Right lobe of liver (tissue), 6 donors: ENCODE measurements around the gene CEP89. TPM values are rescaled to one million over a fixed set of nuclear protein-coding genes. Genes with fewer than 3 reads are reported as not detected.
"Not testable (repeated sequence)": the region's sequence is repeated elsewhere in the genome, so short reads cannot be mapped to it uniquely, and the experiment has no call there.

Source experiments
- ATAC-seq, 4 donors: fragments of 200-7000 bp; cut with Tn5 transposase; one replicate each; pipeline ENCODE4 v1.9.1; 2020; ENCODE audit warnings: mild to moderate bottlenecking in 4 of 4, moderate library complexity in 4 of 4
- DNase-seq, 3 donors: peaks; one replicate each; pipeline ENCODE4 v3.0.0-alpha.2; 2020
- H3K27ac ChIP-seq, 3 donors: fragments of 200-600 bp; one replicate each; pipeline ENCODE4 v1.8.0; 2022
- H3K27me3 ChIP-seq, 2 donors: fragments of 200-600 bp; one replicate each; pipeline ENCODE4 v1.8.0; 2022
- H3K36me3 ChIP-seq, 4 donors: fragments of 200-600 bp; sonication (generic) in 1 of 4; one replicate each; pipeline versions ENCODE4 v1.5.1 to v1.8.0; 2017 to 2022; ENCODE audit warnings: control low read depth in 1 of 4
- H3K4me1 ChIP-seq, 4 donors: fragments of 200-600 bp; sonication (generic) in 1 of 4; one replicate each; pipeline versions ENCODE4 v1.5.1 to v1.8.0; 2017 to 2022; ENCODE audit warnings: control low read depth in 1 of 4
- H3K4me3 ChIP-seq, 3 donors: fragments of 200-600 bp; one replicate each; pipeline ENCODE4 v1.8.0; 2022
- H3K9me3 ChIP-seq, 4 donors: fragments of 200-600 bp; sonication (generic) in 1 of 4; one replicate each; pipeline versions ENCODE4 v1.5.1 to v1.8.0; 2017 to 2022; ENCODE audit warnings: control low read depth in 1 of 4
- CTCF ChIP-seq, 4 donors: fragments of 200-600 bp in 3 of 4; fragments of 450-650 bp in 1 of 4; IDR thresholded peaks; one replicate each; pipeline versions ENCODE4 v1.5.1 to v1.8.0; 2016 to 2022; ENCODE audit warnings: antibody characterized with exemption in 4 of 4, mild to moderate bottlenecking in 2 of 4
- POLR2A ChIP-seq: fragments of 450-650 bp; IDR thresholded peaks from one replicate; pipeline ENCODE4 v1.6.1; 2017; ENCODE audit warnings: antibody characterized with exemption, mild to moderate bottlenecking
- WGBS: methylation state at CpG from one replicate; pipeline ENCODE4 v1.1.6; 2018; ENCODE audit warnings: low coverage, low lambda C conversion rate; ENCODE audit not compliant: insufficient coverage; ENCODE audit errors: missing lambda C conversion rate; 5-methylcytosine and 5-hydroxymethylcytosine counted together
- intact Hi-C, 2 donors: fragments of 100-400 bp; cut with DNase I; formaldehyde crosslinking; loops; one replicate each; pipeline versions ENCODE4 v1.11.2 to v1.14.1; 2022
- total RNA-seq, 6 experiments: library from RNA; depleted of rRNA in 2 of 6; stranded (reverse); fragments of >200 nt in 2 of 6; fragmentation: NEBNext Ultra II Directional in 3 of 6; extraction: Animal tissue kit (Norgen Biotek cat#: 25700) in 3 of 6; gene quantifications; one replicate each; pipeline versions ENCODE4 v1.1.0 to v1.2.4, GENCODE V29; 2016 to 2023
- donor health status: DM: no; HTN: yes; CAD: no.
- donor health status: DM: no; HTN: no; CAD: no.
- donor health status: DM: no; HTN: no; CAD: no.
- donor health status: DM: no; HTN: yes; CAD: no.
- donor health status: DM: no; HTN: yes; CAD: no.

Gene CEP89
- total RNA-seq, 6 experiments from 2014 or later = 2.9 to 5.7 (median 4.7) TPM

- Histone ChIP-seq H3K4me1 (no peaks in the 10 kb centered on the region), H3K9me3 (no peaks in the 10 kb centered on the region), H3K4me3 (no peak overlapping the region), H3K27ac (no peak overlapping the region), H3K27me3 (no peaks in the 10 kb centered on the region), H3K36me3 (peaks cover 0 to 58% (median 17%) of the 10 kb centered on the region in 4 donors)
- 58% methylated on average over 5 of the region's 5 CpGs for WGBS
- intact Hi-C loops = no loop called here
- ATAC-seq = no peak
- DNase-seq = no peak
- TF ChIP-seq CTCF (IDR thresholded peaks at IDR 0.05) (no peak), POLR2A (no peak)
Observed at GRCh38 chr19:32988724-32989123, 17.0 kb upstream of the CEP89 start.

GRCh38 chr19:32988254-32988653, 16.5 kb upstream of the CEP89 start:
- intact Hi-C loops, DNase-seq, H3K4me1 ChIP-seq, H3K4me3 ChIP-seq, H3K27ac ChIP-seq, H3K9me3 ChIP-seq, ATAC-seq, H3K27me3 ChIP-seq: not testable (repeated sequence)
- 84% methylated on average over 5 of the region's 5 CpGs for WGBS
- peaks cover 0 to 56% (median 17%) of the 10 kb centered on the region in 4 donors for H3K36me3 ChIP-seq

GRCh38 chr19:32982488-32982887, 10.7 kb upstream of the CEP89 start:
- H3K4me1 ChIP-seq, H3K27me3 ChIP-seq, DNase-seq, H3K4me3 ChIP-seq, H3K27ac ChIP-seq, intact Hi-C loops, H3K9me3 ChIP-seq: not testable (repeated sequence)
- peaks cover 0 to 19% (median 7%) of the 10 kb centered on the region in 4 donors for H3K36me3 ChIP-seq
- peak in 3 of 4 donors; percentile 25 to 53 (median 35) for ATAC-seq
- WGBS = 75% methylated on average over 5 of the region's 6 CpGs

GRCh38 chr19:32979807-32980206, 8.0 kb upstream of the CEP89 start:
- H3K9me3 ChIP-seq, H3K36me3 ChIP-seq, H3K27me3 ChIP-seq, DNase-seq, H3K27ac ChIP-seq, H3K4me3 ChIP-seq: not testable (repeated sequence)
- 66% methylated on average over 6 of the region's 7 CpGs for WGBS
- H3K4me1 ChIP-seq = peaks cover 0 to 20% (median 6%) of the 10 kb centered on the region in 4 donors
- peak in 1 of 4 donors; percentile 60 for ATAC-seq
- intact Hi-C loops = loop anchor here (10.0 kb wide), 1 partner anchor 135 kb away; no protein-coding TSS in a partner anchor

GRCh38 chr19:32977813-32978212, 6.1 kb upstream of the CEP89 start:
- not testable (repeated sequence) for H3K4me3 ChIP-seq, H3K9me3 ChIP-seq, H3K36me3 ChIP-seq, DNase-seq, H3K27me3 ChIP-seq, ATAC-seq
- 83% methylated on average over 1 of the region's 4 CpGs for WGBS
- intact Hi-C loops = loop anchor here (10.0 kb wide), 1 partner anchor 137 kb away; no protein-coding TSS in a partner anchor
- Histone ChIP-seq H3K27ac (peak overlapping the region in 1 of 3 donors; percentile 51), H3K4me1 (peaks cover 0 to 20% (median 6%) of the 10 kb centered on the region in 4 donors)

- intact Hi-C loops = loop anchor here (10.0 kb wide), 1 partner anchor 138 kb away; no protein-coding TSS in a partner anchor
- H3K36me3 ChIP-seq = peaks cover 0 to 6% (median 3%) of the 10 kb centered on the region in 4 donors
Observed at GRCh38 chr19:32977280-32977679, 5.5 kb upstream of the CEP89 start.

More at GRCh38 chr19:32977280-32977679, 5.5 kb upstream of the CEP89 start:
- DNase-seq = no peak
- H3K9me3 ChIP-seq = no peaks in the 10 kb centered on the region
- H3K27me3 ChIP-seq = no peaks in the 10 kb centered on the region
- 34% methylated on average over 7 of the region's 7 CpGs for WGBS
- H3K27ac ChIP-seq = peak overlapping the region in 1 of 3 donors; percentile 51
- peak; percentile 78 to 87 (median 82) for ATAC-seq
- TF ChIP-seq CTCF (IDR thresholded peaks at IDR 0.05) (no peak), POLR2A (no peak)
- H3K4me1 ChIP-seq = peaks cover 0 to 20% (median 6%) of the 10 kb centered on the region in 4 donors
- H3K4me3 ChIP-seq = no peak overlapping the region
